HG03460 (cell line): ENCODE results near the gene ARHGAP26.

Experiments
- ATAC-seq: cut with Tn5 transposase; IDR thresholded peaks from one replicate; pipeline ENCODE4 v1.9.1; 2021; ENCODE audit not compliant: unreplicated experiment

The ARHGAP26 gene

DNA sequence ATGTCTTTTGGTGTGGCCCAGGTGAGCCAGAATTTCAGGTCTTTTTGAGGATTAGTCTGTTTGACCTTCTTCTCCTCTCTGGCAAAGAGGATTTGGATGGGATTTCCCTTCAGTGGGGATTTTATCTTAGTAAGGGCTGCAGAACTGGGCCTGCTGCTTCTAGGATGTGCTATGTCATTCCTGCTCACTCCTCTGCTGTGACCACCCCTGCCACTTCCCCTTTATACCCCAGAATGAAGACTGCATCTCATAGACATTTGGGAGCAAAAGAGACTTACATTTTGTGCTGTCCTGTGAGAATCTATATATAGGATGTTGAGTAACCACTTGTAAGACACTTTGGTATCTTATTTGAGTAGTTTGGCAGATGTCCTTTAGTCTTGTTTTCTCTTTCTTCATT, 76.2 kb downstream of the ARHGAP26 start:
- ATAC-seq: peak; percentile 32

DNA sequence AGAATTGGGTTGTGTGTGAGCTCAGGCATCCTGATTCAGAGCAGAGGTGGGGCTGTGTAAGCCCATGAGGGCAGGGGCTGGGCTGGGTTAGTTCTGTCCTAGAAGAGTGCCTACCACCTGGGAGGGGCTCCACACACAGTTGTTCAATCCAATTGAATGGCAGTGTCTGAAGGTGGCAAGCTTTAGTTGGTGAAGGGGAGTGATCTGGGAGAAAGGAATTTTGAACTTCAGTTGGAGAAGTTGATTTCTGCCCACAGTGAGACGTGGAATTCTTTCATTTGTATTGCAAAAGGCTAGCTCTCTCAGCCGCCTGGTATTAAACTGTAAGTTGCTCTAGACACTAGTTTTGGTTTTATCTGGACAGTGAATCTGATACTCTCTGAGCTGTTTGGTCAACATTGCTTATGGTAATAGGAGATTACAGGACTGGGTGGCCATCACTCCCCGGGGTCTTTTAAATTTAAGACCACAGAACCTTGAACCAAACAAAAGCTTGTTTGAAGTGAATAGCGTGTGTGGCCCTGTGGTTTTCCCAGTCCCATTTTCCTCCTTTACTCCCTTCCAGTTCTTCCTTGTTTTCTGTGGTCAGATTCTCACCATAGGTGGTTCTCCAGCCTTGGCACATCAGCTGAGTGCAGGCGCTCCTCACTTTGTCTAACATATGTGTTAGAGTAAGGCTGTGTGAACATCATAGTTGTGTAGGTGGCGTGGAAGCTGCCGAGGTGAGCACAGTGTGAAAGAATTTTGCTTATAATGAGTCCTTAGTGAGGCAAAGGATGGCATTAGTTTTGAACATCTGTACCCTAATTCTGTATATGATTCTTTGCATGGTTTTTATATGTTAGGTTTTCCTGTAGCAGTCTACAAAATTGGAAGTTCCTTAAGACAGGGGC, 78.0 kb downstream of the ARHGAP26 start:
- ATAC-seq: no peak

DNA sequence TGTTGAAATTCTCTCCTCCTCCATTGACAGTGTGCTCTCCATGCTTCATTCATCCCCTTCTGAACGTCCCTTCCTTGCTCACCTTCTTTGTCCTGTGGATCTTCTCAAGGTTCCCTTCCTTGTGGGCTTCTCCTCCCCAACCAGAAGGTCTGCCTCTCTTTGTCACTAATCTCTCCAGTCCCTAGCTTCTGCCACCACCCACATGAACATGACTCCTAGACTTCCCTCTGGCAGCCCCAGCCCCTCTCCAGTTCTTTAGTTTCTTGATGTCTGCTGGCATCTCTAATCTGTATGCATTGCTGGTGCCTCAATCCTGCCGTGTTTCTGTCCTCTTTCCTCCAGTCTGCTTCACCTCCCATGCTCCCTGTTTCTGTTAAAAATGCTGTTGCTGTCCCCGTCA, 79.3 kb downstream of the ARHGAP26 start:
- no peak for ATAC-seq

DNA sequence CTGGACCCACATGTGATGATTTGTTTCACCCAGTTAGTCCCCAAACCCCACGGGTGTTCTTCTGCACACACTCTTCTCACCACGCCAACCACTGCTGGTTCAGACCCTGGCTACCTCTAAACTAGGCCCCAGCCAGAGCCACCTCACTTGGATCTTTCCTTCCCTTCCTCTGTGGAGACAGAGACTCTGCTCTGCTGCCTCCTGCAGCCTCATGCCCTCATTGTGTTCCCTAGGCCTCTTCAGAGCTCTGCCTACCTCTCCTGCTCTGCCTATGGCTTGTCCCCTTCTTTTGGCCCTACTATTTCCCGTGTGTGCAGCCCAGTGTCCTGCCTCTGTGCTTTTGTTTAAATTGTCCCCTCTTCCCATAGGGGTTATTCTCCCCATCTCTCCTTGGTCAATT, 79.7 kb downstream of the ARHGAP26 start:
- ATAC-seq: no peak

DNA sequence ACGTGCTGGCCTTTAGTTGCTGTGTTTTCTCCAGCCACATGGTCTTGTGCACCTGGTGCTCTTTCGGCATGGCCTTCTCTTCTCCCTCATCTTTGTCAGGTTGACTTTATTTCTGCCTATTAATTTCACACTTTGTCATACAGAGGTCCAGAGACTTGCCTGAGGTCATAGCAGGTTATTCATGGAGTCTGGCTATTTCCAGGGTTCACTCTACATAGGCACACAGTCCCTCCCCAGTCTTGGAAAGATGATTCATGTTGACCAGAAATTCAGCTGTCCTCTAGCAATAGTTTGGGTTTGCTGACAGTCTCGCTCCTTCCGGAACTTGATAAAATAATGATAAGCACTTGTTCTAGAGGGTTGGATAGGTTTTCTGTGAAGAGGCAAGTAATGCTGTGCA, 81.6 kb downstream of the ARHGAP26 start:
- ATAC-seq: no peak

DNA sequence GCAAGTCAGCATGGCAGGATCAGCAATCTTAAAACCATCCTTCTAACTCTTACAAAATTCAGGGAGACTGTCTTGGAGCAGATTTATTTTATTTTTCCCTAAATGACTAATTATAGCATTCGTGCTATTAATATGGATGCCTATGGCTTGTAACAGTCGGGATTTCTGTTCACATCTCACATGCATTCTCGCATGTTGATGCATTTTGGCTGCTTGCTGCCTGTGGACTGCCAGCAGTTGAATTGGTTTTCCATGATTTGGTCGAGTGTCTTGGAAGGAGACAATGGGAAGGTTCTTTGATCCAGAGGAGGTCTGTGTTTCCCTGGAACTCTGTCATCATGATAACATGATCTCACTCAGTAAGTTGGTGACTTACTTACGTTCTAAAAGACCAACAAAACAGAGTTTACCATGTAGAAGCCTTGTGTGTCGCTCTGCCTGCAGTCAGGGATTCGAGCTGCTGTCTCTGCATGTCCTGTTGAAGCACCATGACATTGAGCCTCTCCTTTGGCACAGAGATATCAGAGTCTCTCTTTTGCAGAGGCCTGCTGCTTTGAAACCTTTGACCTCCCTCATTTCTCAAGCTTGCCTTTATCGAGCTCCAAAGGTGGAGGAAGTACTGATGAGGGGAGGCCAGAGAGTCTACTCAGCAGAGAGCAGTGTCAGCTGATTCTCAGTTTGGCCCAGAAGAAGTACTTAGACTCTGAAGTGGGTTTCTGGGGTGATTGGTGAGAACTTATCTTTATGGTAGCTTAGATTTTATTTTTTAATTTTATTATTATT, 82.4 kb downstream of the ARHGAP26 start:
- no peak for ATAC-seq

DNA sequence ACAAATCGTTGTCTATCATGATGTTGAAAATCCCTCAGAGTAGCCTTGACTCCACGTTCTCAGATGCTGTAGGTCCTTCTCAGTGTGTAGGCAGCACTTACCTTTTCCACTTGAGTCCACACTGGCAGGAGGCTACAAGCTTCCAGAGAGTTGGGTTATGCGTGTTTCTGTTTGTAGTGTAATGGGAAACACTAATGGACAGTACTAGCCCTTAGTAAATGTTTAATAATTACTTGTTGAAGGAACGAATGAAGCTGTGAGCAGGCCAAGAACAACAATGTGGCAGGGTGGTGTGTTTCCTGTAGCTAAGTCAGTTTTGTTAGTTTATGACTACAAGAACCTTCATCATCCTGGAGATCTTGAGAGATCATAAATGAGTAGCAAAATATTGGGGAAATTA, 83.5 kb downstream of the ARHGAP26 start:
- ATAC-seq: no peak

DNA sequence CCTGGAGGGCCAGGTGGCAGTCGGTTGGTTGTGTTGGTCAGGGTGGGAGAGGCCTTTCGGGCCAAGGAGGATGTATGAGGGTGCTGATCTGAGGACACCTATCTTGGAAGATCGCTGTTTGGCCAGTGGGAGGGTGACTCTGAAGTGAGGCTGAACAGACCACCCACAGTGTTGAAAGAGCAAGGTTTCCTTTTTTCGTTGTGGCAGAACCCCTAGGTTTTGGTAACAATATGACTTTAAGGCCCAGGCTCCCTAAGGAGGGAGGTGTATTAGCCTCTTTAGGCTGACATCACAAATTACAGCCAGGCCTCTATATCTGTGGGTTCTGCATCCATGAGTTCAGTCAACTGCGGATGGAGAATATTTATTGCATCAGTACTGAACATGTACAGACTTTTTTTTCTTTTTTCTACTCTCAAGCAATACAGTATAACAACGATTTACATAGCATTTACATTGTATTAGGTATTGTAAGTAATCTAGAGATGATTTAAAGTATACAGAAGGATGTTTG, 86.1 kb downstream of the ARHGAP26 start:
- ATAC-seq: no peak

DNA sequence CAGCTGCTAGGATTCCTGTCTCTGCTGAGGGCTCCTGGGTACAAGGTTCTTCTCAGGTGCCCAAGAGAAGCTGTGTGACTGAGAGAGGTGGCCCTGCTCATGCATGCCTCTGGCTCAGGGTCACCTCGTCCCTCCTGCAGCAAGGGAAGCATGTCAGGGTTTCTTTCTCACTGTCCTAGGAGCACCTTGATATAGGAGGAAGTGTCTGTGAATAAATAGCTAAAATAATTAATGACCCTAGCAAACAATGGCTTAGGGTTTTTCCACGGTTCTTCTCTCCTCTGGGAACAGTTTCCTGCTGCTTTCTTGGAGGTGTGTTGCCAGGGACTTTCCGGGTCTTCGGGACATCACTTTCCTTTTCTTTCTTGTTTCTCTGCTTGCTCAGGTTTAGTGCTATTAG, 87.2 kb downstream of the ARHGAP26 start:
- no peak for ATAC-seq

DNA sequence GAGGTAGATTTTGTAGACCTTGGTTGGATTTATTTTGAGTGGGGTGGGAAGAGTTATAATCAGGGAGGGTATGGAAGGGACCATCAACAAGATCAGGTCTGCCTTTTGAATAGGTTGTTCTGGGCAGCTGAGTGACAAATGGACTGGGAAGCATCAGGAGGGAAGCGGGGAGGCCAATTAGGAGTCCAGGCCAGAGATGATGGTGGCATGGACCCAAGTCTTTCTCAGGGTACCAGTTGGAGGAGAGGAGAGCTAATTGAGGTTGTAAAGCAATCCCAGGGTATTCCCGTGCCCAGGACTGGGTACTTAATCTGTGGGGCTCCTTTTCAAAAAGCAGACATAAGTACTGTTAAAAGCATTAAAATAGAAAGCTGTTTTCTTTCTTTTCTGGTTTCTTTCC, 88.9 kb downstream of the ARHGAP26 start:
- no peak for ATAC-seq

DNA sequence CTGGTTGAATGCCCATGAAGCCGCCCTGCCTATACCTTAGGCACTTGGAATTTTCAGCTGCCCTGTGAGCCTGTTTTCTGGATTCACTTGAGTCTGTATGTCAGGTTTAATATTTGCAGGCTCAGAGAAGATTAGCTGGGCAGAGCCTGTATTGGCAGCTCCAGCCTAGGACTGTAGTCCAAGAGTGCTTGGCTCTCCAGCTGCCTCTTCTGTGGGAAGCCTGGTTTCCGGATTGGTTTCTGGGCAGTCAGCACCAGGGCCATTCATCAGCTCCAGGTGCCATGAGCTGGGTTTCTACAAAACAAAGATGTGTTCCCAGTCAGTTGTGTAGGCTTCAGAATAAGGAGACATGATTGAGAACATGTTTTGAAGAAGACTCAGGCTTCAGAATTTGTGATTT, 90.1 kb downstream of the ARHGAP26 start:
- no peak for ATAC-seq

DNA sequence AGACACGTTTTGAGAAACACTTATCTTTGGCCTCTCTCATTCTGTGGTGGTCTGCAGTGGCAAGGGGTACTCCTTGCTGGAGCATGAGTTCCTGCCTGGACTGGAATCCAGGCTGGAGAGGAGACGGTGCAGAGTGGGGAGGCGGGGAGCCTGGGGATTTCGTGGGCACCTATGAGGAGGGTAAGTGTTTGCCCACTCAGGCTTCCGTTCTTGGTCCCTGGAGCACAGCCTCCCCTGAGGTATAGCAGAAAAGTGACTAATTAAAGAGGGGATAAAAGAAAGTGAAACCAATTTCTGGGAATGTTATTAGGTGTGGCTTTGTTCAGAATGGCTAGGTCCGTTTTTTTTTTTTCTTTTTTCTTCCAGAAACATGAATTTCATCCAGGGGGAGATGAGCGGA, 90.8 kb downstream of the ARHGAP26 start:
- no peak for ATAC-seq

DNA sequence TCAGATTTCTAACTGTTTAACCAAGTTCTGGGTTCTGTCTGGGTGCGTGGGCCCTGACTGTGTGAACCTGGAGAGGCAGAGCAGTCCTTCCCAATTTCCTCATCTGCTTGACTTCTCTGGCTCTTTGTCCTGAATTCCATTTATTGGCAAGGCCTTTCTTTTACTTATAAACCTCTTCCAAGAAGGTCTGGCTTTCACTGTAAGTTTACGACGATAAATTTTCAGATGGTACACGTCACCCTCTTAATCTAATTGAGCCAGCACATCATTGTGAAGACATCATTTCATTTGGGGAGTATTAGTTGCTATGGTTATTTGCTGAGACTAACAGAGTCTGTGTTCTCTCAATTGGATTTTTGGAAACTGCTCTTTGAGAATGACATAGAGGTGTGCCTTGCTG, 92.4 kb downstream of the ARHGAP26 start:
- ATAC-seq: no peak

DNA sequence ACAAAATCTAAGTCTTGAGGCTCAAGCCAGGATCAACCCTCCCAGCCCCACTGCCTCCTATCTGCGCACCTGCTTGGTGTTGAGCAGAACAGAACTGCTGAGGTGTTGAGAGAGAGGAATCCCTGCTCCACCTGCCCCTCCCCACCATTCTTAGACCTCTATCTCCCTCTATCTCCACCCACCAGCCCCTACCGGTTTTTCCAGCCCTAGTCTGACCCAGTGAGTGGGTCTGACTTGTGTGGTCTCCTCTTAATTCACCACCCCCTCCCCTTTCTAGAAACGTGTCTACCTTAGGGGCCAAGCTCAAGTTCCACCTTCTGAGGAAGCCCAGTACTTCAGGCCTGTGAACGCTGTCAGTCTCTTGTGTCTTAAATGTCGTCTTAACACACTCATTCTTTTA, 93.7 kb downstream of the ARHGAP26 start:
- ATAC-seq: no peak

DNA sequence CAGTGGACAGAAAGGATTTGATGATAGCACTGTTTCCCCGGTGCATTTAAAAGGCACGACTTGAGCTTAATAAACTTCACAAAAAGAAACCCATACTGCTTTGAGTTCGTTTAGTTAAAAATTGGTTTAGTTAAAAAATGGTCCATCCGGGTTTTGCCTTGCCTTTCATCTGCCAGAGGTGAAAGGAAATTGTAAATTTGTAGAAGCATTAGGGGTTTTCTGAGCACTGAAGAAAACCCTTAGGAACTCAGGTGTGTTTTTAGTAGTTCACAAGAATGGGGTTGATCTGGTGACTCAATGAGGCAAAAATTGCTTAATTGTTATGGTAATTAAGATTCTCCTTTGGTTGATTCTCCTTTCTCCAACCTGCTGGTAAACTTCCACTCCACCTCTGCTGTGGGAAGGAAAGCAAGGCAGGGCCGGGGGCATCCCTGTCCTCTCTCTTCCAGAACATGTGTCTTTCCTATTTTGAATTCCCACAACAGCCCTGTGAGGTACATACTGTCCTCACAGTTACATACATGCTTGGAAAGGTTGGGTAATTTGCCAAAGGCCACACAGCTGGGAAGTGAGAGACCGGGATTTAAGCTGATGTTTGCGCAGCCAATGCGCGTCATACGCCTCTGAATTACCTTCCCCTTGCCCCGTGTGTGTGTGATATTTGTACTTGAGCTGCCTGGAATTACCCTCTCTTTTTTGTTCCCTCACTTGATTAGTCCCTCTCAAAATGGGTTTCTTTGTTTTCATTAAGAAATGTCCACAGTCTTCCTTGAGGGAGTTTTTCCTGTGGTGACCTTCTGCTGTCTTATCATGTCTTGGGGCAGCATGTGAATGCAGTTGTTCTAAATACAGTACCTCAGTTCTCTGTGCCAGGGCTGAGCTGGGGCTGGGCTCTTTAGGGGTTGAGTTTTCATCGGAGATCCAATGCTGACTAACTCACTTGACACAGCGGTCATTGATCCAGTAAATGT, 94.4 kb downstream of the ARHGAP26 start:
- no peak for ATAC-seq

DNA sequence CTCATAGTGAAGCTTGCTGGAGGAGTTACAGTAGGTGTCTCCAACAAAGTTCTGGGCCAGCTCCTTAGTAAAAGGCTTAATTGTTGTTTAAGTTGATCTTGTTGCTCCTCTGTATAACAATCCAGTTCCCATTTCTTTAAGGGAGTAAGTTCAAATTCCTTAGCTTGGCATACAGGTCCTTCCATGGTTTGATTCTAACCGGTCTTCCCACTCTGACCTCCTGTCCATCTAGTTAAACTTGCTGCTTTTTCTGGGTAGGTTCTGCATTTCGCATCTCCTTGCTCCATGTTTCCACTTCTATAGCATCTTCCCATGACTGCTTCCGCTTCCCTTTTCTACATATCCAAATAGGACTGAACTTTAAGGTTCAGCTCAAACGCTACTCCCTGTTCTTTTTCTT, 95.5 kb downstream of the ARHGAP26 start:
- ATAC-seq: no peak

DNA sequence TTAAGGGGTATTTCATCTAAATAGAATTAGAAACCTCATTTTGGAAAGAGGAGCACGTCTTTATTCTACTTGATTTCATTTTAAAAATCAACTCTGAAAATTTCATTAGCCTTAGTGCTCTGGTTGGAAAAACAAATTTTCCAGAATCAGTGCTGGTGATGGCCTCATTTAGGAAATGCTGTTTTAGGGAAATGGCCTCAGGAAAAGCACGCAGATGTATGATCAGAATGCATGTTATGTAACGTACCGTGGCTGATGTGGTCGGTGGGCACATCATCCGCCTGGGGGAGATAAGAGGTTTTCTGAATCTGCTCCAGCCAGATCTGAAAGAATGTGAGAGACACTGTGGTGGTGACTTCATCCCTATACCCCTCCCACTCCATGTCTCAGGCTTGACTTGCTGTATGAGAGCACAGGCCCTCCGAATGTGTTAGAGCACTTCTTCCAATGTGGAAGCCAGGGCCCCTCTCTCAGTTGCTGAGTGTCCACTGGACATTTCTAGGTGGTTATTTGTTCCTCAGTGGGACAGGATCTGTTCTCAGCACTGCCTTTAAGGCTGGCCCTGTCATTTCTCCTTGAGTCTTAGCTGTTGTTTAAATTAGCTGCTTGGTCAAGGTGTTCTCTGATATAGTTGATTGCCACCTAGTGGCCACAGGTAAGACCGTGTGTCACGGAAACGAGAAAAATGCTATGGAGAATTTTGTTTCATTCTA, 96.5 kb downstream of the ARHGAP26 start:
- ATAC-seq: peak; percentile 72

DNA sequence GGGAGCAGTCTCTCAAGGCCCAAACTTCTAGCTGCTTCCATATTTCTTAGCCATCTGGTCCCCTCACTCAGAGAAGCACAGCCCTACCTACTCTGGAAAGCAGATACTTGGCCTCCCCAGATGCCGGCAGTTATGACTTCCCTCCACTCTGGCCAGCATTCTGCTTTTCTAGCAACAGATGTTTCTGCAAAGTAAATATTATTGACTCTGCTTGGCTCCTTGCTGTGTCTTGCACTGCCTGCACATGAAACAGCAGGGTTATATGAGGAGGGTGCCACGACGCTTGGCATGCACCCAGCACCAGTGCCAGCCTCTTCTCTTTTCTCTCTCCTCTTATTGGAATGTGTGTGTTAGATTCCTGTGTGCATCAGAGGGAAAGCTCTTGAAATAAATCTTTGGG, 99.7 kb downstream of the ARHGAP26 start:
- ATAC-seq: no peak

DNA sequence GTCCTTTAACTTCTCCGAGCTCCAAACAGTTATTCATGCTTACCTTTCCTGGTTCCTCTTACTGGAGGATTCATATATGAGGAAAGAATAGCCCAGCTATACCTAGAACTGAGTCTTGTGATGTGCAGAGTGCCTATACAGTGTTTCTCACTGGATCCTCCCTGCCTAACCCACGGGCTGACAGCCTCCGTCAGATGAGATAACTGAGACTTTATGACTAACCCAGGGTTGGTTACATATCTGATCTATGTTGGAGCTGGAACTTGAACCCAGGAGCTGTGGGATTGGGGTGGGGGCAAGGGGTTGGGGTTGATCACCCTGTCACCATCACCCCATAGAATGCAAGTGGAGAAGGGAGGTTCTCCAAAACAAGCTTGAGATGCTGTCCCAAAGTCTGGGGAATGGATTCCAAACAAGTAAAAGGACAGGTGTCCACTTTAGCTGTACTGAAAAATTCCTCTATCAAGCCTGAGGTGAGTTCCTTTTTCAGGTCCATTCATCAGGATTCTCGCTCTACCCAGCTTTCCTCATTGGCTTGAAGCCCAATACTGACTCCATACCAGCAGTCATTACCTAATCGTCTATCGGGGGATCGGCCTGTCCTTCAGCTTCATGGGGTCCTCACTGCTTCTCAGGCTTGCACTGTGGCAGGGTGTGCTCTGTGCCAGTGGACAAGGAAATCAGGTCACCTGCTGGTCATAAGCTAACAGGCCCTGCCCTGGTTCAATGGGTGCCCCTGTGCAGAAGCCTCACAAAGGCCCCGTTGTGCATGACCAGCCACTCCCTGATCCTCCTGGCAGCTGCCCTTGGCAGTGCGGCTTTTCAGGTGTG, 100.6 kb downstream of the ARHGAP26 start:
- ATAC-seq: no peak
